K562 (cell line): ENCODE data around the gene IL34. TPM values are rescaled to one million over a fixed set of nuclear protein-coding genes. Genes with fewer than 3 reads are reported as not detected.

Source experiments
- ATAC-seq: fragments of 200-7000 bp; cut with Tn5 transposase; 3 replicates; pipeline ENCODE4 v1.9.1; 2020; ENCODE audit warnings: moderate library complexity
- BruUV-seq: library from RNA; stranded (reverse); fragments of 400-500 nt; replicated peaks from 2 replicates; lab custom pipeline; 2021; lab: Mats Ljungman, UMichigan
- CTCF ChIA-PET: fragments of 300-600 bp; formaldehyde crosslinking; extraction: SDS; loops from one replicate; lab custom pipeline; 2021; ENCODE audit warnings: low intra/inter-chr PET ratio; lab: Yijun Ruan, JAX
- POLR2A ChIA-PET: fragments of 300-600, 350-650 bp; sonication (Branson Sonifier 250); formaldehyde crosslinking; extraction: SDS; loops from one replicate; lab custom pipeline; 2021; ENCODE audit warnings: antibody characterized with exemption, inconsistent platforms; lab: Yijun Ruan, JAX
- DNase-seq, 4 experiments: peaks; one replicate each; pipeline versions ENCODE4 v3.0.0 to v3.0.0-alpha.2; 2011 to 2018; ENCODE audit warnings: low spot score in 3 of 4, mixed read lengths in 3 of 4; ENCODE audit errors: extremely low read depth in 1 of 4
- FAIRE-seq: peaks from 2 replicates; lab custom pipeline; 2011; peaks lifted over from hg19 to GRCh38; lab: Jason Lieb, UNC
- H2AFZ ChIP-seq: 2 replicates; pipeline ENCODE4 v1.6.0; 2011; ENCODE audit warnings: low read depth, low read length, control low read depth, inconsistent platforms
- H3K27ac ChIP-seq: fragments of 200-600 bp; 3 replicates; pipeline ENCODE4 v1.8.0; 2011; ENCODE audit warnings: low read depth, mild to moderate bottlenecking, control low read depth, inconsistent platforms, low read length, moderate library complexity, mixed read lengths; ENCODE audit errors: extremely low read depth
- H3K27me3 ChIP-seq, 2 experiments: fragments of 300-600 bp in 1 of 2; 2 replicates in 1 of 2; 3 replicates in 1 of 2; pipeline versions ENCODE4 v1.6.0 to v1.8.0; 2011; ENCODE audit warnings: inconsistent platforms in 2 of 2, low read length in 2 of 2, mild to moderate bottlenecking in 1 of 2, mixed read lengths in 1 of 2, moderate library complexity in 1 of 2; ENCODE audit not compliant: control insufficient read depth in 2 of 2, insufficient read depth in 2 of 2
- H3K36me3 ChIP-seq: fragments of 300-600 bp; 3 replicates; pipeline ENCODE4 v1.8.0; 2011; ENCODE audit warnings: mild to moderate bottlenecking, low read length, inconsistent platforms; ENCODE audit not compliant: control insufficient read depth, insufficient read depth
- H3K4me1 ChIP-seq, 2 experiments: fragments of 200-600 bp in 1 of 2; replicated peaks in 1 of 2; 2 replicates in 1 of 2; 3 replicates in 1 of 2; pipeline versions ENCODE4 v1.5.1 to v1.8.0; 2011; ENCODE audit warnings: inconsistent platforms in 2 of 2, low read length in 2 of 2, mild to moderate bottlenecking in 1 of 2, mixed read lengths in 1 of 2, moderate library complexity in 1 of 2; ENCODE audit not compliant: control insufficient read depth in 2 of 2, insufficient read depth in 2 of 2
- H3K4me2 ChIP-seq: 2 replicates; pipeline ENCODE4 v1.6.1; 2011; ENCODE audit warnings: low read length, control low read depth, inconsistent platforms, mixed read lengths; ENCODE audit not compliant: insufficient read depth
- H3K4me3 ChIP-seq: fragments of 200-600 bp; sonication (generic), shearing (Covaris generic); 2 replicates; pipeline ENCODE4 v1.5.1; 2016; ENCODE audit warnings: control low read depth, inconsistent platforms
- H3K79me2 ChIP-seq: fragments of 200-600 bp; 3 replicates; pipeline ENCODE4 v1.8.0; 2011; ENCODE audit warnings: low read length, inconsistent platforms; ENCODE audit not compliant: control insufficient read depth, insufficient read depth
- H3K9ac ChIP-seq, 2 experiments: 2 replicates each; pipeline versions ENCODE4 v1.6.0 to v1.6.1; 2011; ENCODE audit warnings: low read depth in 2 of 2, low read length in 2 of 2, control low read depth in 1 of 2, inconsistent platforms in 1 of 2, mild to moderate bottlenecking in 1 of 2, mixed read lengths in 1 of 2; ENCODE audit not compliant: insufficient read depth in 1 of 2
- H3K9me1 ChIP-seq: one replicate; pipeline ENCODE4 v1.6.0; 2011; ENCODE audit warnings: inconsistent platforms, mild to moderate bottlenecking, low read length, moderate library complexity; ENCODE audit not compliant: control insufficient read depth, insufficient read depth
- H3K9me3 ChIP-seq: replicated peaks from 2 replicates; pipeline ENCODE4 v1.5.1; 2011; ENCODE audit warnings: low read depth, low read length, inconsistent platforms; ENCODE audit not compliant: control insufficient read depth, insufficient read depth
- H4K20me1 ChIP-seq: replicated peaks from 2 replicates; pipeline ENCODE4 v1.6.1; 2011; ENCODE audit warnings: low read length, inconsistent platforms, mixed read lengths; ENCODE audit not compliant: control insufficient read depth, insufficient read depth
- E2F8 ChIP-seq: fragments of 450-650 bp; IDR thresholded peaks from 2 replicates; pipeline ENCODE4 v1.7.1; 2018; ENCODE audit warnings: mild to moderate bottlenecking, low read depth; ENCODE audit not compliant: partially characterized antibody
- GATA2 ChIP-seq: sonication (generic); formaldehyde crosslinking; IDR thresholded peaks from 2 replicates; pipeline ENCODE4 v1.4.0; 2020; ENCODE audit warnings: mild to moderate bottlenecking, missing genetic modification reagents
- KAT8 ChIP-seq: fragments of 450-650 bp; IDR thresholded peaks from 2 replicates; pipeline ENCODE4 v1.6.1; 2016; ENCODE audit warnings: low read depth, mild to moderate bottlenecking
- KLF10 ChIP-seq: fragments of 250-450 bp; sonication (Bioruptor Pico); IDR thresholded peaks from 2 replicates; pipeline ENCODE4 v1.6.1; 2021; ENCODE audit warnings: matching md5 sums
- MIER1 ChIP-seq: fragments of 450-650 bp; IDR thresholded peaks from 2 replicates; pipeline ENCODE4 v1.6.1; 2016; ENCODE audit warnings: antibody characterized with exemption, mild to moderate bottlenecking, low read depth
- VEZF1 ChIP-seq: fragments of 200-800 bp; sonication (Bioruptor generic); IDR thresholded peaks from 2 replicates; pipeline ENCODE4 v1.6.1; 2017; ENCODE audit warnings: missing genetic modification characterization, missing compliant biosample characterization
- ZNF121 ChIP-seq: sonication (generic); formaldehyde crosslinking; conservative IDR thresholded peaks from 2 replicates; pipeline ENCODE4 v1.8.0; 2022; ENCODE audit warnings: missing genetic modification reagents
- WGBS: fragments of 100-300 bp; shearing (Covaris generic); methylation state at CpG from one replicate; pipeline ENCODE4 v1.1.6; 2016; ENCODE audit warnings: low coverage, mixed read lengths; ENCODE audit not compliant: insufficient coverage; ENCODE audit errors: missing lambda C conversion rate; 5-methylcytosine and 5-hydroxymethylcytosine counted together
- in situ Hi-C: fragments of 300-500 bp; cut with MboI; formaldehyde crosslinking; loops from 4 replicates; pipeline ENCODE4 v1.15.0; 2018; ENCODE audit warnings: inconsistent platforms, mixed read lengths
- intact Hi-C: fragments of 100-400 bp; cut with micrococcal nuclease; formaldehyde crosslinking; loops from 2 replicates; pipeline ENCODE4 v1.14.2; 2022
- polyA plus RNA-seq, 8 experiments: library from polyadenylated mRNA; depleted of rRNA in 4 of 8; stranded (reverse) in 5 of 8; unstranded in 3 of 8; fragments of >200 nt; fragmentation: Nextera tagmentation in 2 of 8; fragmentation: Illumina TruSeq in 1 of 8; extraction: Ambion mirVana in 2 of 8; extraction: Trizol in 1 of 8; gene quantifications; 2 replicates each; pipeline versions ENCODE4 v1.2.1 to v1.2.3, GENCODE V29; 2011 to 2014; ENCODE audit warnings: inconsistent platforms in 1 of 8, missing spikeins in 1 of 8
- total RNA-seq, 7 experiments: library from RNA; depleted of rRNA in 6 of 7; stranded (reverse); fragments of >200 nt in 6 of 7; fragmentation: Illumina TruSeq in 2 of 7; extraction: Trizol in 2 of 7; gene quantifications; 2 replicates each; pipeline versions ENCODE4 v1.2.1 to v1.2.3, GENCODE V29; 2011 to 2021; ENCODE audit warnings: low replicate concordance in 1 of 7
- TF ChIP-seq, protein P1 (sequence below): sonication (generic); formaldehyde crosslinking; IDR thresholded peaks from 2 replicates; pipeline ENCODE4 v1.8.1; 2022; ENCODE audit warnings: missing genetic modification reagents
- TF ChIP-seq, protein P2 (sequence below), 2 experiments: fragments of 200-800 bp in 1 of 2; sonication (Bioruptor generic) in 1 of 2; sonication (generic) in 1 of 2; formaldehyde crosslinking in 1 of 2; IDR thresholded peaks in 1 of 2; conservative IDR thresholded peaks in 1 of 2; 2 replicates each; pipeline versions ENCODE4 v1.5.0 to v1.6.1; 2016 to 2020; ENCODE audit warnings: missing compliant biosample characterization in 1 of 2, missing genetic modification characterization in 1 of 2, missing genetic modification reagents in 1 of 2

IL34 gene
- total and polyA plus RNA-seq, 9 of the 15 experiments (the other 6 are each of a cell fraction or from before 2014, with no cell fraction given), result 0.07 to 0.18 (median 0.10) TPM; not detected in 6

DNA sequence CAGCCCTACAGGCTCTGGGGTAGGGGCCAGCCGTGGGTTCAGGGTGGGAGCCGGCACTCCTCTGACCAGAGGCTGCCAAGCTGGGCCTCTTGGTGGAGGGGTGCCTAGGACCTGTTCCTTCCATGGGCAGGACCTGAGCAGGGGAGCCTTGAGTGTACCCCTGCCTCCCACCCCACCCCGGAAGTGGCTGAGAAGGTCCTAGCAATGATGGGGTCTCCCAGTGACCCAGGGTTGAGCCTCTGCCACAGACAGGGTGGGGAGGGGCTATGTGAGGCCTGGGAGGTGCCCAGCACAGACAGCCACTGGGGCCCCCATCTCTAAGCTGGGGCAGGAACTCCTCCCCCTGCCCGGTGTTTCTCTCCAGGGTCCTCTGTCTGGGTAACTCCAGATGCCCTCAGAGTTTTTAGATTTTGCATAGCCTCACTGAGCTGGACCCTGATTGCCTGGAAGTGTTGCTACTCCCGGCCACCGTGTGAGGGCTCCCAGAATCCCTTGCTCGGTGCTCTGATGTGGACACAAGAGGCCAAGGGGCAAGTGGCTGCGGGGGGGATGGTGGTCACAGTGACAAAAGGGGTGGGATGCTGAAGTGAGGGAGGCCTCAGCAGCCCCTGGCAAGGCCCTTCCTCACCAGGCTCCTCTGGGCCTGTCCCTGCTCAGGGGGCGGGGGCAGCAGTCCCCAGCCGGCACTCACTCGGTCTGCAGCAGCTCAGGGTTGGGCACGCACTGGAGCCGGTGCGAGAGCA, 45.9 kb downstream of the IL34 start:
- H3K79me2 ChIP-seq, result no peaks in the 10 kb centered on the region
- no peaks in the 10 kb centered on the region for H4K20me1 ChIP-seq
- no peak overlapping the region for H3K27ac ChIP-seq
- FAIRE-seq (no peak), ATAC-seq (no peak), DNase-seq (no peak)
- POLR2A ChIA-PET, result interaction anchor here (0.6 kb wide), 1 partner anchor 9 kb away, joined by 3 read pairs; no protein-coding TSS in a partner anchor
- no TSS peak for BruUV-seq
- intact Hi-C loops, result no loop called here
- TF ChIP-seq MIER1 (no peak), KLF10 (CRISPR knock-in tag) (no peak), E2F8 (no peak), KAT8 (no peak), GATA2 (CRISPR knock-in tag) (no peak), VEZF1 (CRISPR knock-in tag) (no peak), ZNF121 (CRISPR knock-in tag) (no peak)
- TF ChIP-seq, protein P1, sequence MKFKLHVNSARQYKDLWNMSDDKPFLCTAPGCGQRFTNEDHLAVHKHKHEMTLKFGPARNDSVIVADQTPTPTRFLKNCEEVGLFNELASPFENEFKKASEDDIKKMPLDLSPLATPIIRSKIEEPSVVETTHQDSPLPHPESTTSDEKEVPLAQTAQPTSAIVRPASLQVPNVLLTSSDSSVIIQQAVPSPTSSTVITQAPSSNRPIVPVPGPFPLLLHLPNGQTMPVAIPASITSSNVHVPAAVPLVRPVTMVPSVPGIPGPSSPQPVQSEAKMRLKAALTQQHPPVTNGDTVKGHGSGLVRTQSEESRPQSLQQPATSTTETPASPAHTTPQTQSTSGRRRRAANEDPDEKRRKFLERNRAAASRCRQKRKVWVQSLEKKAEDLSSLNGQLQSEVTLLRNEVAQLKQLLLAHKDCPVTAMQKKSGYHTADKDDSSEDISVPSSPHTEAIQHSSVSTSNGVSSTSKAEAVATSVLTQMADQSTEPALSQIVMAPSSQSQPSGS, result no peak
- TF ChIP-seq, protein P2, sequence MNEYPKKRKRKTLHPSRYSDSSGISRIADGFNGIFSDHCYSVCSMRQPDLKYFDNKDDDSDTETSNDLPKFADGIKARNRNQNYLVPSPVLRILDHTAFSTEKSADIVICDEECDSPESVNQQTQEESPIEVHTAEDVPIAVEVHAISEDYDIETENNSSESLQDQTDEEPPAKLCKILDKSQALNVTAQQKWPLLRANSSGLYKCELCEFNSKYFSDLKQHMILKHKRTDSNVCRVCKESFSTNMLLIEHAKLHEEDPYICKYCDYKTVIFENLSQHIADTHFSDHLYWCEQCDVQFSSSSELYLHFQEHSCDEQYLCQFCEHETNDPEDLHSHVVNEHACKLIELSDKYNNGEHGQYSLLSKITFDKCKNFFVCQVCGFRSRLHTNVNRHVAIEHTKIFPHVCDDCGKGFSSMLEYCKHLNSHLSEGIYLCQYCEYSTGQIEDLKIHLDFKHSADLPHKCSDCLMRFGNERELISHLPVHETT (CRISPR knock-in tag; conservative IDR thresholded peaks at IDR 0.05 in 1 of 2, IDR thresholded peaks at IDR 0.05 in 1 of 2), result no peak
- no peaks in the 10 kb centered on the region for H3K27me3 ChIP-seq
- H3K4me1 ChIP-seq, result peaks cover 25 to 84% of the 10 kb centered on the region in 2 experiments
- H3K4me2 ChIP-seq, result no peak overlapping the region
- no peak overlapping the region for H2AFZ ChIP-seq
- WGBS, result 73% methylated on average over 11 of the region's 14 CpGs
- no peak overlapping the region for H3K9ac ChIP-seq
- CTCF ChIA-PET, result no interaction called here
- H3K9me1 ChIP-seq, result no peaks in the 10 kb centered on the region
- no peaks in the 10 kb centered on the region for H3K9me3 ChIP-seq
- in situ Hi-C loops, result no loop called here
- H3K4me3 ChIP-seq, result no peak overlapping the region
- peaks cover 12% of the 10 kb centered on the region; the same call in 1 of the 3 replicates for H3K36me3 ChIP-seq
